Esophagus muscularis mucosa (tissue), 3 donors: ENCODE results near the gene CACNB1.

Source experiments
- POLR2A ChIP-seq: fragments of 450-650 bp; IDR thresholded peaks from one replicate; pipeline ENCODE4 v1.6.1; 2017; ENCODE audit warnings: antibody characterized with exemption, moderate library complexity, mild to moderate bottlenecking, low read depth
- TF ChIP-seq, protein P1 (sequence below), 3 experiments: fragments of 200-600 bp in 2 of 3; fragments of 450-650 bp in 1 of 3; sonication (generic) in 2 of 3; IDR thresholded peaks; one replicate each; pipeline ENCODE4 v1.5.1; 2017 to 2019; ENCODE audit warnings: antibody characterized with exemption in 3 of 3, mild to moderate bottlenecking in 2 of 3, moderate library complexity in 1 of 3

DNA sequence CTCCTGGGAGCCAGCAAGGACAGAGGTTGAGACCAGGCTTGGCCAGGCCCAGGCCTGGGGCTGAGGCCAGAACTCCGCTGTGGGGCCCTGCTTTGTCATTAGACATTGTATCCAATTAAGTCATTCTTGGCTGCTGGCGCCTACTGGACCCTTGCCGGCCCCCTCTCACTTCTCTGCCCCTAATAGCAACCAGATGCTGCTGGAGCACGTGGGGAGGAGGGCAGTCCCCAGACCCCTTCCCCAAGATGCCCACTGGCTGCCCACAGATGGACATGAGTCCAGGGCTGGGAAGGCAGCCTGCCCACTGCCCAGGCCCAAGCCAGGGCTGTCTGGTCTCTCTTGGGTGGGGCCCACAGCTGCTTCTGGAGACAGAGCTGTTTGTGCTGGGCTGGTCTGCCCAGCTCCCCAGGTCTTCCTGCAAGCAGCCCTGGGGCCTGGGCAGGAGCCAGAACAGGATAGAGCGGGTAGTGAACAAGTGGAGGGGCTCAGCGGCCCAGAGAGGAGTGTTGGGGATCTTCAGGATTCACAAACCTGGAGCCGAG lies 53.8 kb downstream of the CACNB1 start:
- no peak for TF ChIP-seq POLR2A
- TF ChIP-seq, protein P1, sequence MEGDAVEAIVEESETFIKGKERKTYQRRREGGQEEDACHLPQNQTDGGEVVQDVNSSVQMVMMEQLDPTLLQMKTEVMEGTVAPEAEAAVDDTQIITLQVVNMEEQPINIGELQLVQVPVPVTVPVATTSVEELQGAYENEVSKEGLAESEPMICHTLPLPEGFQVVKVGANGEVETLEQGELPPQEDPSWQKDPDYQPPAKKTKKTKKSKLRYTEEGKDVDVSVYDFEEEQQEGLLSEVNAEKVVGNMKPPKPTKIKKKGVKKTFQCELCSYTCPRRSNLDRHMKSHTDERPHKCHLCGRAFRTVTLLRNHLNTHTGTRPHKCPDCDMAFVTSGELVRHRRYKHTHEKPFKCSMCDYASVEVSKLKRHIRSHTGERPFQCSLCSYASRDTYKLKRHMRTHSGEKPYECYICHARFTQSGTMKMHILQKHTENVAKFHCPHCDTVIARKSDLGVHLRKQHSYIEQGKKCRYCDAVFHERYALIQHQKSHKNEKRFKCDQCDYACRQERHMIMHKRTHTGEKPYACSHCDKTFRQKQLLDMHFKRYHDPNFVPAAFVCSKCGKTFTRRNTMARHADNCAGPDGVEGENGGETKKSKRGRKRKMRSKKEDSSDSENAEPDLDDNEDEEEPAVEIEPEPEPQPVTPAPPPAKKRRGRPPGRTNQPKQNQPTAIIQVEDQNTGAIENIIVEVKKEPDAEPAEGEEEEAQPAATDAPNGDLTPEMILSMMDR (IDR thresholded peaks at IDR 0.05) = no peak
